SW480 (cell line): Measurements from ENCODE around the gene UBTFL1.
"Not testable (repeated sequence)": the region's sequence is repeated elsewhere in the genome, so short reads cannot be mapped to it uniquely, and the experiment has no call there.

ENCODE experiments used
- DNase-seq: peaks from one replicate; pipeline ENCODE4 v3.0.0-alpha.2; 2016; ENCODE audit warnings: low spot score

UBTFL1 gene, protein sequence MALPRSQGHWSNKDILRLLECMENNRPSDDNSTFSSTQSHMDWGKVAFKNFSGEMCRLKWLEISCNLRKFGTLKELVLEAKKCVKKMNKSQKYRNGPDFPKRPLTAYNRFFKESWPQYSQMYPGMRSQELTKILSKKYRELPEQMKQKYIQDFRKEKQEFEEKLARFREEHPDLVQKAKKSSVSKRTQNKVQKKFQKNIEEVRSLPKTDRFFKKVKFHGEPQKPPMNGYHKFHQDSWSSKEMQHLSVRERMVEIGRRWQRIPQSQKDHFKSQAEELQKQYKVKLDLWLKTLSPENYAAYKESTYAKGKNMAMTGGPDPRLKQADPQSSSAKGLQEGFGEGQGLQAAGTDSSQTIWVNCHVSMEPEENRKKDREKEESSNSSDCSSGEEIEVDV

DNA sequence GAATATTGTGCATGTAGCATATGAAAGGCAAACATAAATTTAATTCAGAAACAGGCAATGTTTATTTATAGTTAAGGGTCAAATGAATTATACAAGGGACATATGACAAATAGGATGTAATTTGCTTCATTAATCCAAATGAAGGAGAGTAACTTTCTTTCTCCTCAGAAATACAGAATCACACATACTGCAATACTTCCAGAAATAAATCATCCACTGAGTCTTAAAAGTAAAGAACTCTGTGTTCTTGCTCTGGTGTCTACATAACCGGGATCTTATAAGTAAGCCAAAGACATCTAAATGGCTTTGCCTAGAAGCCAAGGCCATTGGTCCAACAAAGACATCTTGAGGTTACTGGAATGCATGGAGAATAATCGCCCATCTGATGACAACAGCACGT, at the start of gene UBTFL1:
TSS of gene UBTFL1 (plus strand) at position 301 of the 400 bp plus-strand sequence. CDS start at position 301, 0 bp downstream.
- not testable (repeated sequence) for DNase-seq

GRCh38 chr11:90051591-90052209, 34.0 kb upstream of the UBTFL1 start:
- DNase-seq: not testable (repeated sequence)

- DNase-seq: not testable (repeated sequence)
Measured at GRCh38 chr11:90052311-90052710, 33.4 kb upstream of the UBTFL1 start.

DNA sequence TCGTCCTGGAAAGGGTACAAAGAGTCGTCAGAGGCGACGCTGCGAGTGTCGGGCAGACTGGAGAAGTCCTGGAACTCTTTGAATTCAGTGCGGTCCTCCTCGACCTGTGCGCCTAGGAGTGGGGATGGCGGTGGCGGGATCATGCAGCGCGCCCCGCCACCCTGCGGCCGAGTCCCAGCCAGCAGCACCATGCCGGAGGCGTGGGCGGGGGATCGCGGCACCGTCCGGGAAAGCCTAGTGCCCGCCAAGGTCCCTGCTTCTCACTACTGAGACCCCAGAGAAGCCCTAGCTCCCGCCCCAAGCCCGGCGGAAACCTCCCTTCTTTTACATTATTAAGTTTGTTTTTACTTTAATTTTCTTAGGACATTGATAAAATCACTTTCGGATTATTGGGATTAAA, 32.2 kb upstream of the UBTFL1 start:
- DNase-seq: not testable (repeated sequence)

DNA sequence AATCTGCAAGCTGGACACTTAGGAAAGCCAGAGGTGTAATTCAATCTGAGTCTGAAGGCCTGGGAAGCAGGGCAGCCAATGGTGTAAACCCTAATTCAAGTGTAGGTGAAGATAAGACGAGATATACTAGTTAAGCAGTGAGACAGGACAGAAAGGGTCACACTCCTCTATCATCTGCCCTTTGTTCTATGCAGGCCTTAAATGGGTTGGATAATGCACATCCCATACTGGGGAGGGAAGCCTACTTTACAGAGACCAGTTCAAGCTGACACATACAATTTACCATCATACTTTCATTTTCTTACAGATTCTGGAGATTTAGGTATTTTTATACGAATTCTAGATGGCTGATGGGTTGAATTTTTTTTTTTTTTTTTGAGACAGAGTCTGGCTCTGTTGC, 3.0 kb downstream of the UBTFL1 start:
- not testable (repeated sequence) for DNase-seq

DNA sequence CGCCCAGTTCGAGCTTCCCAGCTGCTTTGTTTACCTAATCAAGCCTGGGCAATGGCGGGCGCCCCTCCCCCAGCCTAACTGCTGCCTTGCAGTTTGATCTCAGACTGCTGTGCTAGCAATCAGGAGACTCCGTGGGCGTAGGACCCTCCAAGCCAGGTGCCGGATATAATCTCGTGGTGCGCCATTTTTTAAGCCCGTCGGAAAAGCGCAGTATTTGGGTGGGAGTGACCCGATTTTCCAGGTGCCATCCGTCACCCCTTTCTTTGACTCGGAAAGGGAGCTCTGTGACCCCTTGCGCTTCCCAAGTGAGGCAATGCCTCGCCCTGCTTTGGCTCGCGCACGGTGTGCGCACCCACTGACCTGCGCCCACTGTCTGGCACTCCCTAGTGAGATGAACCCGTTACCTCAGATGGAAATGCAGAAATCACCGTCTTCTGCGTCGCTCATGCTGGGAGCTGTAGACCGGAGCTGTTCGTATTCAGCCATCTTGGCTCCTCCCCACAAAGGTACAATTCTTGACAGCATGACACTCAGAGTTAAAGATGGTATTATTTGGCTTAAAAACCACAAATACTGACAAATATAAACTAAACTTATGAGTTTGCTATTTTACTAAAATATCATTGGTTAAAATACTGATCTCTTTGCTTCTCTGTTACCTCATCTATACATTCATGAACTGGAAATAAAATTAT, 9.6 kb downstream of the UBTFL1 start:
- DNase-seq: not testable (repeated sequence)

GRCh38 chr11:90098261-90098660, 12.5 kb downstream of the UBTFL1 start:
- DNase-seq: not testable (repeated sequence)

- no peak for DNase-seq
Measured at GRCh38 chr11:90100431-90100830, 14.7 kb downstream of the UBTFL1 start.

DNA sequence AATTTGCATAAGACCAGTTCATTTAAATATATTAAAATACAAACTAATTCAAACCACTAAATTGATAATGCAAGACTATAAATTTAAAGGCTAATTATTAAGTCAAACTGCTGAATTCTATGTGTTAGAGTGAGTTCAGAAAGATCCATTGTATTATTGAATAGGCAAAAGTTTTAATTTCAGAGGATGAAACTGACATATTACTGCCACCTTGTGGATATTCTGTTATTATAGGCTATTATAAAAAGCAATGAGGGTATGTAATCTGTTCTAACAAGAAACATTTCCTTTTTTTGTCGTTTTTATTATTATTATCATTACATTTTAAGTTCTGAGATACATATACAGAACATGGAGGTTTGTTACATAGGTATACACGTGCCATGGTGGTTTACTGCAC, 27.8 kb downstream of the UBTFL1 start:
- peak; percentile 17 for DNase-seq

DNA sequence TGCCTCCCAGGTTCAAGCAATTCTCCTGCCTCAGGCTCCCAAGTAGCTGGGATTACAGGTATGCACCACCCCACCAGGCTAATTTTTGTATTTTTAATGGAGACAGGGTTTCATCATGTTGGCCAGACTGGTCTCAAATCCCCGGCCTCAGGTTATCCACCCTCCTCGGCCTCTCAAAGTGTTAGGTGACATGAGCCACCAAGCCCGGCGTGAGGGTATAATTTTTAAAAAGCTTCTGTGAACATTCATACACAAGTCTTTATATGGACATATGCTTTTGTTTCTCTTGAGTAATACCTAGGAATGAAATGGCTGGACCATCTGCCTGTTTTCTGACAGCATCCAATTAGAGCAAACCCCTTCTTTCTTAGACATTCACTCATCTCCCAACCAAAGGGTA, 34.4 kb downstream of the UBTFL1 start:
- DNase-seq: no peak

- no peak for DNase-seq
Measured at GRCh38 chr11:90124371-90124770, 38.6 kb downstream of the UBTFL1 start.

- no peak for DNase-seq
Measured at GRCh38 chr11:90124946-90125345, 39.2 kb downstream of the UBTFL1 start.

DNA sequence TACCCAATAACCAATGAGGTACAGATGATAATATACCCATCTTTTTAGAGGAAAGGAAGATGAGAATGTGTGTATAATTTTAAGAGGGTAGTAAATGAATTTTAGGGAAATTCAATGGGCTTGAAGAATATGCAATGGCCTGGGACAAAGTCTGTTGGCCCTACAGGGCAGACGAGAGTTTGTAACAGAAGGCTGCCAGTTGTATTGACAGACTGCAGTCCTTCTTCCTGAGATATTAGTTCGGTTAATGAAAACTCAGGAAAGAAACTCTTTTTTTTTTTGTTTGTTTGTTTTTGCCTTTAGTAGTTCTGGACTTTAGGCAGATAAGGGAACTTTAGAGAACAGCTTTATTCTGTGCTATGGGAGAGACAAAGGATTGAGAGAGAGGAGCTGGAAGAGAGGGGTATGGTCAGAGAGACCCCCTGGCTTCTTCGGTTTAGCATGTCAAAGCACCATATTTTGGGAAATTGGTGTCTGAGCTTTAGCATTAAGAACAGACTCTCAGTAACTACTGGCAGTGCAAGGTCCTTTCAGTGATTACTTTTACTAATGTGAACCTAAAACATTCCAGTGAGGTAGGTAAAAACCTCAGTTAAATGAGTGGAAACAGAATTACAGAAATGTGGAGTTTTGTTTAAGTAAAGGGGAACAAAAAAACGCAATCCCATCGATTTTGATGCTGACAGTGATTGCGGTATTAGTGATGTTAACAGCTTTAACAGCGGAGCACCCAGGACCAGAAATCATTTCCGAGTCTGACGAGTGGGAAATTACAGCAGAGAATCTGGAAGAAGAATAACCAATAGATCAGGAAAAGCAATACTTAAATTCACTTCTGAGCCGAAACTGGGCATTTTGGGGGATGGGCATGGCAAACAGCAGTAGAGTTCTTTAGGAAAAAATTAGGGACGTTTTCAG, 48.1 kb downstream of the UBTFL1 start:
- DNase-seq: no peak

- peak; percentile 51 for DNase-seq
Measured at GRCh38 chr11:90134478-90135003, 48.8 kb downstream of the UBTFL1 start, which contains the start of gene NAALAD2. Gene NAALAD2 (plus strand): TSS chr11:90134663. CDS start chr11:90134759, 96 bp downstream.

GRCh38 chr11:90135016-90135415, 49.3 kb downstream of the UBTFL1 start:
- no peak for DNase-seq
